Caki2 (cell line): ENCODE results near the gene KCNG1. TPM values are rescaled to one million over a fixed set of nuclear protein-coding genes. Genes with fewer than 3 reads are reported as not detected.
"Not testable (repeated sequence)": the region's sequence is repeated elsewhere in the genome, so short reads cannot be mapped to it uniquely, and the experiment has no call there.

ENCODE experiments used
- DNase-seq: peaks from one replicate; pipeline ENCODE4 v3.0.0-alpha.2; 2015; ENCODE audit warnings: low read depth
- in situ Hi-C: cut with HindIII; loops from 2 replicates; pipeline ENCODE4 v1.10.0; 2016; ENCODE audit warnings: low sequenced_read_pairs, low pct_unique_long_range_greater_than_20kb, mixed read lengths
- total RNA-seq: library from RNA; depleted of rRNA; stranded (reverse); fragments of >200 nt; shearing (Covaris generic); gene quantifications from 2 replicates; pipeline ENCODE4 v1.2.3, GENCODE V29; 2014; ENCODE audit warnings: low replicate concordance

Gene KCNG1
- total RNA-seq, 1 experiment from 2014 or later, result 5.7 TPM

- in situ Hi-C loops, result no loop called here
- DNase-seq, result no peak
Measured at GRCh38 chr20:50999355-50999754, 23.6 kb downstream of the KCNG1 start.

GRCh38 chr20:50996901-50997865, 25.7 kb downstream of the KCNG1 start:
- in situ Hi-C loops, result no loop called here
- DNase-seq, result no peak

DNA sequence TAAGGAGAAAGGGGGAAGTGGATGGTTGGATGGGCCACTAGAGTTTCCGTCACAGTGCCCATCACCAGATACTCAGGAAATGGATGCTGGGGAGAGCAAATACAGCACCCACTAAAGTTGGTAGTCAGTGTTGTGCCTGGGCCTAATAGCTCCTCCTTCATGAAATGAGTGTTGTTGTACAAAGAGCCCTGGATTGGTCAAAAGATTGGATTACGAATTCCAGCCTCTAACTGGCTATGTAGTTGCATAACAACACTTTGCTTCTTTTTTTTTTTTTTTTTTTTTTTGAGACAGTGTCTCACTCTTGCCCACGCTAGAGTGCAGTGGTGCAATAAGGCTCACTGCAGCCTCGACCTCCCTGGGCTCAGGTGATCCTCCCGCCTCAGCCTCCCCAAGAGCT, 27.4 kb downstream of the KCNG1 start:
- no peak for DNase-seq
- in situ Hi-C loops, result no loop called here

- in situ Hi-C loops, result no loop called here
Measured at GRCh38 chr20:50993876-50994275, 29.0 kb downstream of the KCNG1 start.

DNA sequence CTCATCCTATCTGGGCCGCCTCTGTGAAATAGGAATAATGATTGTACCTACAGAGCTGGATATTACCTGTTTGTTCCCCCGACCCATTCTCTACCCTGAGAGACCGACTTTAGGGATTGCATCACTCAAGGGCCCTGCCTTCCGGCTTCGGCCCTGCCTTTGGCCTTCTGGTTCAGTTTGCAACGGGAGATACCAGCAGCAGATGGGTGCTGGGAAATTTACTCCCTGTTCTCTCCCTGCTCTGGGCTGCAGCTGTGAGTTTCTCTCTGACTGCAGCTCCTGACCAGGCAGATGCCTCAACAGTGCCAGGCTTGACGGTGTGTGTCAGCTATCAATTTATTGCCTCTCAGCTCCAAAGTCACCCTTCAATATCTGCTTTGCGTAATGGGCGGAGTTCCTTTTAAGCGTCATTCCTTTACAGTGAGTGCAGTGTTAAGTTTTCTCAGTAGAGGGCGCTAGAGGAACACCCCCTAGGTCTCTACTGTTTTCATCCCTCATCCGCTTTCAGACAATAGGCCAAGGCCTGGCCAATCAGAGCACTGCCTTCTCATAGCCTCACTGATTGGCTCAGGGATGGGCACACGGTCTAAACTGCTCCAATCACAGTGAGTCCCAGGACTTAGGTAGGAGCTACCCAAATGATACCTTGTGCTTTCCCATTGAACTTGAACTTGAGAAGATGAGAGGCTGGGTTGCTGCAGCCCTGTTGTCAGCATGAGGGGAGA, 30.0 kb downstream of the KCNG1 start:
- in situ Hi-C loops, result no loop called here
- peak; percentile 67 for DNase-seq

More at GRCh38 chr20:50993876-50994275, 29.0 kb downstream of the KCNG1 start:
- no peak for DNase-seq

GRCh38 chr20:50992336-50992732, 30.6 kb downstream of the KCNG1 start:
- in situ Hi-C loops, result no loop called here
- DNase-seq, result no peak

DNA sequence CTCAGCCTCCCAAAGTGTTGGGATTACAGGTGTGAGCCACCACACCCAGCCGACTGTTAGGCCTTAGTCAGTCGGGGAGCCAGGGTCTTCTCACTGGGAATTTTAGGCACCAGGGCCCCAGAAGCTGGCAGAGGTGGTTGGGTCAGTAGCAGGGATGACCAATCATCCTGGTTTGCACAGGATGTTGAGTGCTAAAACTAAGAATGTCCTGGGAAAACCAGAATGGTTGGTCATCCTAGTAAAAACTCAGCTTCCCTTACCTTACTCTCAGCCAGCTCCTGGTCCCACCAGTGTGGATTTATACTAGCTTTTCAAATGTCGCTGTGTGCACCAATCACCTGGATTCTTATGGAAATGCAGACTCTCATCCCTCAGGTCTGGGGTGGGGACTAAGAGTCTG, 31.8 kb downstream of the KCNG1 start:
- DNase-seq, result no peak
- in situ Hi-C loops, result no loop called here

- peak; percentile 71 for DNase-seq
- in situ Hi-C loops, result no loop called here
Measured at GRCh38 chr20:50987493-50988210, 35.3 kb downstream of the KCNG1 start.

DNA sequence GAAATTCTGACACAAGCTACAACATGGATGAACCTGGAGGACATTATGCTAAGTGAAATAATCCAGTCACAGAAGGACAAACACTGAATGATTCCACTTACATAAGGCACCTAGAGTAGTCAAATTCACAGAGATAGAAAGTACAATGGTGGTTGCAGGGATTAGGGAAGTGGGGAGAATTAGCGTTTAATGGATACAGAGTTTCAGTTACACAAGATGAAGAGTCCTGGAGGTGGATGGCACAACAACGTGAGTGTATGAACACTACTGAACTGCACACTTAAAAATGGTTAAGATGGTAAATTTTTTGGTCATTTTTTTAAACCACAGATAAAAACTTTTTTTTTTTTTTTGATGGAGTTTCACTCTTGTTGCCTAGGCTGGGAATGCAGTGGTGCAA, 39.6 kb downstream of the KCNG1 start:
- in situ Hi-C loops, result no loop called here
- no peak for DNase-seq

- DNase-seq, result peak; percentile 64
- in situ Hi-C loops, result no loop called here
Measured at GRCh38 chr20:50982363-50982762, 40.5 kb downstream of the KCNG1 start.

GRCh38 chr20:50981714-50982048, 41.2 kb downstream of the KCNG1 start:
- in situ Hi-C loops, result no loop called here
- DNase-seq, result no peak

DNA sequence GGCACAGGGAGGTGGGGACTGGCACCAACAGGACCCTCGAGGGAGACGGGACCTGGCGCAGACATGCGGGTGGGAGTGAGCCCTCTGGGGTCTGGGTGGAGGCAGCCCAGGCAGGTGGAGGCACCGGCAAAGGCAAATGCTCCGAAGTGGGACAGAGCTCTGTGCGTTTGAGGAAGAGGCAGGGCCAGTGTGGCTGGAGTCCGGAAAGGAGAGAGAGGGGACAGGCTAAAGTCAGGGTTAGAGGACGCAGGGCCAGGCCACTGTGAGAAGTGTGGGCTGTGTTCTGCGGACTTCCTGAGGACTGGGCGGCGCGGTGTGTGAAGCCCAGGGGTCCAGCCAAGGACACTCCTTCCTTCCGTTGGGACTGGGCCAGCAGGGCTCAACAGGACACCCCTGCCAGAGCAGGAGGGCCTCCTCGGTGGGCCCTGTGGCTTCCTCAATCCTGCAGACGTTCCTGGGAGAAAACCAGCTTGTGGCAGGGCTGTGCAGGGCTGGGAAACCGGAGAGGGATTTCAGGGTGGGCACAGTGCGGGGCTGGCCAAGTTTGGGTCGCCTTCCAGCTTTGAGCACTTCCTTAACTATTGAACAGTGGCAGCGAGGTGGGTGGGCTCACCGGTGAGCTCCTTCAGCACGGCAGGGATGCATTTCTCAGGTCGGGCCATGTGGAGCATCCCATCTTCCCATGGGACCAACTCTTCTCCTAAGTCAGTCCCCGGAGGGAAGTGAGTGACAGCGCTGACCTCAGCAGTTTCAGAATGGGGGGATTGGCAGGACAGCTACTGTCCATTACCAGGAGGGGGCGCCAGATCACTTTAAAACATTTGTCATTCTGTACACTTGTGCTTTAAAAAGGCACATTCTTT, 41.8 kb downstream of the KCNG1 start:
- in situ Hi-C loops, result no loop called here
- peak; percentile 52 for DNase-seq

- peak; percentile 91 for DNase-seq
- in situ Hi-C loops, result no loop called here
Measured at GRCh38 chr20:50980071-50980681, 42.7 kb downstream of the KCNG1 start.

DNA sequence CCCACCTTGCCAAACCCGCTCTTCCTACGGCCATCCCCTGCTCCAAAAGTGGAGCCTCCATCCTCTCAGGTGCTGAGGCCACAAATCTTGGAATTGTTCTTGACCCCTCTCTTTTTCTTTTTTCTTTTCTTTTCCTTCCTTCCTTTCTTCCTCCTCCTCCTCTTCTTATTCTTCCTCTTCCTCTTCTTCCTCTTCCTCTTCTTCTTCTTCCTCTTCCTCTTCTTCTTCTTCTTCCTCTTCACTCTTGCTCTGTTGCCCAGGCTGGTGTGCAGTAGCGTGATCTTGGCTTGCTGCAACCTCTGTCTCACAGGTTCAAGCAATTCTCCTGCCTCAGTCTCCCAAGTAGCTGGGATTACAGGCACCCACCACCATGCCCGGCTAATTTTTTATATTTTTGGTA, 44.4 kb downstream of the KCNG1 start:
- DNase-seq, in situ Hi-C loops: not testable (repeated sequence)

- in situ Hi-C loops, result no loop called here
- DNase-seq, result no peak
Measured at GRCh38 chr20:50977066-50978021, 45.6 kb downstream of the KCNG1 start.

DNA sequence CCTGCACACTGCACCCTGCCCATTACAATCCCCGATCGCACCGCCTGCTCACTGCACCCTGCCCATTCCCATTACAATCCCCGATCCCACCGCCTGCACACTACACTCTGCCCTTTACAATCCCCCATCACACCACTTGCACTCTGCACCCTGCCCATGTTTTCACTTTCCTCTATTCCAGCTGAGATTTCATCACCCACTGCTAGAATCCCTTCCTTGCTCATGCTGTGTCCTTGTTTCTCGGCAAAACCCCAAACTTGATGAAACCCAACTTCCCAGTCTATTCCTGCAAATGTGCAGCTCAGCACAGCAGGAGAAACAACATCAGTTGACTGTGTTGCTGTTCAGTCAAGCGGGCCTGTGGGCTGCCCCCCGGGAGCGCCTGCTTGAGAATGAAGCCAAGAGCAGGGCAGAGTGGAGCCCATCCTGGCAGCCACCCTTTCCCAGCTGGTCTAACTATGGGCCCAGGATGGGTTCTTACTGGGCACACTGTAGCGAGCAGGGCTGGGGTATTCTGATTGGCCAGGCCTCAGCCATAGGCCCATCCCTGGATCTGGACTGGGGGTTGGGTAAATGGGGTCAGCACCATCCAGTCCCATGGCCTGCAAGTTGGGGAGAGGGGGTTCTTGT, 47.1 kb downstream of the KCNG1 start:
- in situ Hi-C loops, result no loop called here
- no peak for DNase-seq
